ENCODE data around the gene TRAIP.

Gene TRAIP

GRCh38 chr3:49842843-49843517, 13.4 kb downstream of the TRAIP start:
- Histone ChIP-seq H3K36me3 (replicated peaks) (no peaks in the 10 kb centered on the region), H3K4me3 (ENCODE audit: low read depth, low read length) (no peak overlapping the region), H3K27me3 (replicated peaks) (no peaks in the 10 kb centered on the region), H3K27ac (no peak overlapping the region)
- DNase-seq: no peak
- in situ Hi-C loops (cut with HindIII; ENCODE audit: low pct_ligation_motif_present, low sequenced_read_pairs): no loop called here
- TF ChIP-seq CTCF (IDR thresholded peaks at IDR 0.05; ENCODE audit: low read depth, low read length, missing control alignments): no peak

GRCh38 chr3:49841806-49842205, 14.6 kb downstream of the TRAIP start:
- DNase-seq: no peak
- TF ChIP-seq CTCF (IDR thresholded peaks at IDR 0.05; ENCODE audit: low read depth, low read length, missing control alignments): no peak
- H3K36me3 ChIP-seq (replicated peaks): no peaks in the 10 kb centered on the region
- H3K27me3 ChIP-seq (replicated peaks): no peaks in the 10 kb centered on the region
- no peak overlapping the region for H3K27ac ChIP-seq
- no peak overlapping the region for H3K4me3 ChIP-seq (ENCODE audit: low read depth, low read length)
- in situ Hi-C loops (cut with HindIII; ENCODE audit: low pct_ligation_motif_present, low sequenced_read_pairs): no loop called here

GRCh38 chr3:49841126-49841696, 15.2 kb downstream of the TRAIP start:
- TF ChIP-seq CTCF (IDR thresholded peaks at IDR 0.05; ENCODE audit: low read depth, low read length, missing control alignments): peak; percentile 65
- in situ Hi-C loops (cut with HindIII; ENCODE audit: low pct_ligation_motif_present, low sequenced_read_pairs): no loop called here
- no peak overlapping the region for H3K4me3 ChIP-seq (ENCODE audit: low read depth, low read length)
- H3K27ac ChIP-seq: no peak overlapping the region
- H3K36me3 ChIP-seq (replicated peaks): no peaks in the 10 kb centered on the region
- DNase-seq: no peak
- no peaks in the 10 kb centered on the region for H3K27me3 ChIP-seq (replicated peaks)

- Histone ChIP-seq H3K36me3 (replicated peaks) (no peaks in the 10 kb centered on the region), H3K27me3 (replicated peaks) (no peaks in the 10 kb centered on the region), H3K27ac (no peak overlapping the region), H3K4me3 (ENCODE audit: low read depth, low read length) (no peak overlapping the region)
- DNase-seq: no peak
- in situ Hi-C loops (cut with HindIII; ENCODE audit: low pct_ligation_motif_present, low sequenced_read_pairs): no loop called here
- TF ChIP-seq CTCF (IDR thresholded peaks at IDR 0.05; ENCODE audit: low read depth, low read length, missing control alignments): no peak
These were observed 16.0 kb downstream of the TRAIP start for GRCh38 chr3:49840388-49840787.

- in situ Hi-C loops (cut with HindIII; ENCODE audit: low pct_ligation_motif_present, low sequenced_read_pairs): no loop called here
- H3K27ac ChIP-seq: no peak overlapping the region
These were observed 17.1 kb downstream of the TRAIP start for GRCh38 chr3:49839193-49839809.

More at GRCh38 chr3:49839193-49839809, 17.1 kb downstream of the TRAIP start:
- no peaks in the 10 kb centered on the region for H3K36me3 ChIP-seq (replicated peaks)
- DNase-seq: peak; percentile 66
- no peak overlapping the region for H3K4me3 ChIP-seq (ENCODE audit: low read depth, low read length)
- no peaks in the 10 kb centered on the region for H3K27me3 ChIP-seq (replicated peaks)
- TF ChIP-seq CTCF (IDR thresholded peaks at IDR 0.05; ENCODE audit: low read depth, low read length, missing control alignments): peak; percentile 91

Data from brain microvascular endothelial cell (primary cell).